HG03135 (cell line): ENCODE data around the gene HS3ST5.
"Not testable (repeated sequence)": the region's sequence is repeated elsewhere in the genome, so short reads cannot be mapped to it uniquely, and the experiment has no call there.

ENCODE experiments used
- ATAC-seq: cut with Tn5 transposase; IDR thresholded peaks from one replicate; pipeline ENCODE4 v1.9.1; 2021; ENCODE audit warnings: mild to moderate bottlenecking, moderate library complexity; ENCODE audit not compliant: unreplicated experiment

HS3ST5 gene

GRCh38 chr6:114280239-114280982 is 62.4 kb downstream of the HS3ST5 start:
- no peak for ATAC-seq

GRCh38 chr6:114277220-114277619 is 65.6 kb downstream of the HS3ST5 start:
- no peak for ATAC-seq

DNA sequence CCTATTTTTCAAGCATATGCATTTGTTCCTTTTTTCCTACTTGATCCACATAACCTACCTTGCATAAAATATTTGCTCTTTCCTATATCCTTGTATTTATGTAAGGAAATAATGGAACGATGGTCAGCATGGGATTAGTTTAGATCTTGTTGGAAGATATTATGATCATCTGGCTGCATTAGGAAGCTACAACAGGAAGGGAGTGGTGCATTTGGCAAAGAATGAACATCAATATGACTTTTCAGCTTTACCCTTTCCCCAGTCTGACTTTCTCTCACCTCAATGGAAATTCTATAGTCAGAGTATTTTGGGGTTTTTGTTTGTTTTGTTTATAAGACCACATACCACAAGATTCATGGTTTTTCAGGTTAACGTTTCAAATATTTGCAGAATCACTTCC is 66.0 kb downstream of the HS3ST5 start:
- ATAC-seq: no peak

DNA sequence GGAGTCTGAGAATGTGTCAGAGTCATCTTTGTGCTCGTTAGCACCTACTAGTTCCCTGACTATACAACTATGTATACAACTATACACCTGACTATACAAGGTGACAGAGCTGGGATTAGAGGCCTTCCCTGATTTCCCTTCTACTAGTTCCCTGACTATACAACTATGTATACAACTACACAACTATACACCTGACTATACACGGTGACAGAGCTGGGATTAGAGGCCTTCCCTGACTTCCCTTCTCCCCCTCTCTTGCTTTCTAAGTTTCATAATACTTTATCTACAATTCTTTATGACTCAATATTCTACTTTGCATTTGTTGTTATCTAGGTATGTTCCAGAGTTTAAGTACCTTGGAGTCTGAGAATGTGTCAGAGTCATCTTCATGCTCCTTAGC is 68.0 kb downstream of the HS3ST5 start:
- no peak for ATAC-seq

DNA sequence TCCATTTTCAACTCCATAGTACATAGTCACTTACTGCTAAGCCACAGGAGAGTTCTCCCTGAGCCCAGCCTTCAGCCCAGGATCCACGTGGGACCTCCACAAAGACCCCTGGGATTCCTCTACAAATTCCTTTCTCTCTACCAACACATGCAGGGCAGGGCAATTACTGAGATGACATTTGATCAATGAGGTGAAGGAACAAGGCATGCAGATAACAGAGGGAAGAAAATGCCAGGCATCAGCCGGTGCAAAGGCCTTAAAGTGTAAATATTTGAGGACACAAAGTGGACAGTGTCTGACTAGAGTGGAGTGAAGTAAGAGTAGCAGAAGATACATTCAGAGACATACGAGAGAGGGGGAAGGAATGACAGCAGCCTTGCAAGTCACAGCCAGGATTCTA is 70.2 kb downstream of the HS3ST5 start:
- no peak for ATAC-seq

GRCh38 chr6:114271405-114271804 is 71.4 kb downstream of the HS3ST5 start:
- ATAC-seq: no peak

GRCh38 chr6:114267897-114268296 is 74.9 kb downstream of the HS3ST5 start:
- ATAC-seq: no peak

- ATAC-seq: no peak
These were observed 82.0 kb downstream of the HS3ST5 start for GRCh38 chr6:114260810-114261209.

DNA sequence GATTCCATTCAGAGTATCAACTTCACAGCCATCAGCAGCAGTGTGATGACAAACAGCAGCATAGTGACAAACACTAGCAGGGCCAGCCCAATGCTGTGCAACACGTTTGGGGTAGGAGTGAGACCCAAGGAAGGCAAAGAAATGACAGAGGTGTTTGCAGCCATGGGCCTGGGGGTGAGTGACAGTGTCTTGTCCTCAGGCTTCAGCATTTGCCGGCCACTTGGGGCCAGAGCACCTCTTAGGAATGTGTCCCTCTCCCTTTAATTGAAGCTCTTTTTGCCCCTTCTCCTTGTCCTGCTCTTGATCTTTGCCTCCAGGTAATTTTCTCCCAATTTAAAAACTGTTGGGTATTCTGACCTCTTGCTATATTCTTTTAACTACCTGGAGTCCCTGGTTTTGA is 84.4 kb downstream of the HS3ST5 start:
- no peak for ATAC-seq

GRCh38 chr6:114253431-114253830 is 89.4 kb downstream of the HS3ST5 start:
- no peak for ATAC-seq

GRCh38 chr6:114249522-114249921 is 93.3 kb downstream of the HS3ST5 start:
- ATAC-seq: no peak

GRCh38 chr6:114247101-114247500 is 95.7 kb downstream of the HS3ST5 start:
- ATAC-seq: no peak

DNA sequence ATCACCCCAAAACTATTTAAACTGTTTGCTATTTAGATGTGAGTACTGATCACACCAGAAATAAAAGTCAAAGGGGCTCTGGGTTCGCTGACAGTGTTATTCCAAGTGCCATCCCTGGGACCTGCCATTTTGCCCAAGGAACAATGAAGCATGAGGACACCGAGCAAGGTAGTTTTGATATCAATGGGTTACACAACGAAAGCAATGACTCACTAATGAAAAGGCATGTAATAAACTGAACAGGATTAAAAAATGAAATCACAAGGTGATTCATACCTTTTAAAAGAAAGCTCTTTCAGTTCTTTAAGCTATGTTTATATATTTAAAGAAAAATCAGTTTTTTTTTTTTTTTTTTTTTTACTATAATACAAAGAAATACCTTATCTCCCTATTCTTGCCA is 102.0 kb downstream of the HS3ST5 start:
- ATAC-seq: no peak

DNA sequence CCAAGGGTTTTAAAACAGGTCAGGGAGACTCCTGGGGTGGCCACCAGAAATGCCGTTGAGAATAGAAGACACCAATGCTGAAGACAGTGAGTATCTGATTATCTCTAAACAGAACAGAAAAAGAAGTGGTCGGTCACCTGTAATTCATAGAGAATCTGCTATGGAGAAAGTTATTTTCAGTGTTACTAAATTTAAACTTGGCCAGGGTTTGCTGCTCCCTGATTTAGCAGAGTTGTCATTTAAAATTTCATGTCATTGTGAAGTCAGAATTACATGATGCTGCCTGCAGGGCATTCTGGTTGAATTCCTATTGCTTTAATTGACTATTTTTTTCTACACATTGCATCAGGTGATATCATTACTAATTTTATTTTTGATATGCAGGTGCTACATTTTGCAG is 114.1 kb downstream of the HS3ST5 start:
- ATAC-seq: no peak

DNA sequence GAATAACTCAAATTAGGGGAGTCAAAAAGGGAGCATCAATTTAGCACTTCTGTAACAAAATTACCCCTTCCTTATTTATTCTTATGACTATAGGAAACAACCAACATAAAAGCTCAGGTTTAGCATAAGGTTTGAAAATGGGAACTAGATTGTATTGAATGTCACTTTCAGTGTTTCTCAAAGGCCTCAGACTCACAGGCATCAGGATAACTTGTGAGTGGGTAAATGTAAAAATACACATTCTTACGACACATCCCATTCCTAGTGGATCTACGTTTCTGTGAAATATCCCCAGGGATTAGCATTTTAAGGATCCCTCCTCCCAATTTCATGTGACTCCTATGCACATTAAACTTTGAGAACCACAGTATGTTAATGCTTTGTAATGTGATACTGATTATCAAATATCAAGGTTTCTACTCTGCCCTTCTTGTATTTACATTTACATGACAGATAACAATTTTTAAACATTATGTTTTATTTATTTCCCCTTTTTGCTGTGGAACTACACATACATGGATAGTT is 114.8 kb downstream of the HS3ST5 start:
- ATAC-seq: no peak

DNA sequence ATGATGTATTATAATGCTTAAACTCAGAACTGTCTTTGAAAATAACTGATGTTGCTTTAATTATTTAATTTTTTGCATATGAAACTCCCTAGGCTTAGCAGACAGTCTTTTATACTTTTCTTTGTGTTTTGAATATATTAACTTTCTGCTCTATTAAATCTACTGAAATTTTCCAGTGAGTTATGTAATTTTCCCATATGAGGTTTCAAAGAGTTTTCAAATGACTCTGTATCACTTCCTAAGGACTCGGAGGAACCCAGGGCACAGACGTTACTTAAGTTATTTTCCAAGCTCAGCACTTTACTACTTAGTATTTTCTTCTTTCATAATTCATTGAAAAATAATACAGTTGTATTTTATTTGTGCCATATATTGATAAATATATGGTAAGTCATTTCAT is 122.6 kb downstream of the HS3ST5 start:
- ATAC-seq: no peak

DNA sequence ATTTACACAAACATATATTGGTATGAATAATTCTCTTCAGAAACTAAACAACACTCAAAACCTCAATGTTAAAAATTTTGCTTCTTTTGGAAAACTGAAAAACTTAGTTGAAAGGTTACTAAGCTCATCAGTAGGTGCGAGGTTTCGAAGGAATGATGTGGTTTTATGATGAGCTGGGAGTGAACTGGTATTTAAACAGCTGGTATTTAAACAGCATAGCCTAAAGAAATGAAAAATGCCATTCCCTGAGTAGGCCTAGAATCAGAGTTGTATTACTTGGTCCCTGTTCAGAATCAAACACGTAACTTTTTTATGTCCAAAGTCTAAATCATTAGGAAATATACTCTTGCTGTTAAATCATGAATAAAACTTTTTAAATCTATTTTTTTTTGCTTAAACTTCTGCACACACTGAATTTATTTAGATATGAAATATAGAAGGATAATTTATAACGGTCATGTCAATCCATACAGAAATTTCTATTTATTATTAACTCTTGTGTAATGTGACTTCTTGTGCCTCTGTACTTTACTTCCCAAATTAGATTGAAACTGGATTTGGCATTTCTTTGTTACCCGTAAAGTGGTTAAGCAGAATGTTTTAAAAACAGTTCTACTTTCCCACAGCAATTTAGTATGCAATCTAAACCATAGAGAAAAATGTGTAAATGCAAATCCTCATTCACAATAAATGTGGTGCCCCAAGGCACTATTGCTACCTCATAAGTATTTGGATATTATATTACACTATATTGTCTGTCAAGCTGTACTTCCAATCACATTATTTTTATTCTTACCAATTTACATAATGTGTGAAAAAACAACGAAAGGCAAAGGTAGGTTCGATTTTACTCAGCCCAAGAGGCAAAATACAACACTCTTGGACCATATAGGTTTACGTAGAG is 124.1 kb downstream of the HS3ST5 start:
- ATAC-seq: no peak

DNA sequence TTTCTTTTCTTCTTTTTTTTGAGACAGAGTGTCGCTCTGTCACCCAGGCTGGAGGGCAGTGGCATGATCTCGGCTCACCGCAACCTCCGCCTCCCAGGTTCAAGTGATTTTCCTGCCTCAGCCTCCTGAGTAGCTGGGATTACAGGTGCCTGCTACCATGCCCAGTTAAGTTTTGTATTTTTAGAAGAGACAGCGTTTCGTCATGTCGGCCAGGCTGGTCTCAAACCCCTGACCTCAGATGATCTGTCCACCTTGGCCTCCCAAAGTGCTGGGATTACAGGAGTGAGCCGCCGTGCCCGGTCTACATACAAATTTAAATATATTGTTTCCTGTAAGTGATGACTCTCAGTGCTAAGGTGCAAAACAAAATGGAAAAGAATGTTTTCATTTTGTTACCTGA is 124.8 kb downstream of the HS3ST5 start:
- ATAC-seq: not testable (repeated sequence)

DNA sequence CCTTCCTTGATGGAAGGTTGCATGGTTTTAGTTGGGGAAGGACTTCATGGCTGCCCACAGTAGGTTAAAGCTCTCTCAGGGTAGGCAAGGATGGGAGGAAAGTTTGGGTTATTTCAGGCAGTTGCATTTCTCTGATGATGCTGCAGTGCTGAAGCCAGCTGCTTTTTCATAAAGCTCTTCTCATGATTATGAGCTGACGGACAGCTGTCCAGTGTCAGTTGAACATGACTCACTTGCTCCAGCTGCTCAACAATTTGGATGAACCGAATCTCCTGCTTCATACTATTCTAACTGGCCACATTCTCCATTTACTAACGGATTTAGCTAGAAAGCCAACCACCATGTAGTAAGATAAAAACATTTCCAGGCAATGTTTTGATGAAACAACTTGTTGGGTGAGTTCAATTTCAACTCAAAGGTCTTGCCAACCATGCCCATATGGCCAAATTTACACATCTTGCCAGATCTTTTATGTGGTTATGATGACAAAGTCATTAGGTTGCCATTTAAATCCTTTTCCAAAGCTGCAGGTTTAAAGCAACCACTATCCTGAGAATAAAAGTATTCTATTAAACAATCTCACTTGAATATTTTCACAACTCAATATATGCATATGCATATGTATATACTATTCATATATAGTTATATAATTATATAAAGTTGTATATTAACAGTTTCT is 125.9 kb downstream of the HS3ST5 start:
- ATAC-seq: no peak

GRCh38 chr6:114210467-114210866 is 132.4 kb downstream of the HS3ST5 start:
- ATAC-seq: no peak

DNA sequence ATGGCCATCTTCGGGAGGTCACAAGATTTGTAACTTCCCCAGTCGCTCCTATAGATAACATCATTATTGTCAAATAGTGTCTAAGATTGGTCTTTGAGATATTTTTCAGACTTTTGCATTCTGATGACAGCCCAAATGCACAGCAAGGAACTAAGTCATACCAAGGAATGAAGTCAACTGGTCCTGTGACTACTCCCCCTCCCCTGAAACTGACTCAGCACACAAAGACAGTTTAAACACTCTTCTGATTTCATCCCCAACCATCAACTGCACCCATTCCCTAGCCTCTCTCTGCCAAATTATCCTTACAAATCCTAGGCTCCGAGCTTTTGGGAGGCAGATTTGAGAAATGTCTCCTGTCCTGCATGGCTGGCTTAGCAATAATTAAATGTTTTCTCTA is 139.4 kb downstream of the HS3ST5 start:
- no peak for ATAC-seq
